Peyer's patch (tissue), 4 donors: ENCODE results near the gene KIDINS220. TPM values are rescaled to one million over a fixed set of nuclear protein-coding genes. Genes with fewer than 3 reads are reported as not detected.

Experiments
- DNase-seq, 3 donors: peaks; one replicate each; pipeline ENCODE4 v3.0.0-alpha.2; 2017 to 2019
- H3K27ac ChIP-seq, 4 donors: fragments of 200-600 bp; sonication (generic); one replicate each; pipeline ENCODE4 v1.5.1; 2016 to 2019
- H3K27me3 ChIP-seq, 2 donors: fragments of 200-600 bp; sonication (generic); one replicate each; pipeline ENCODE4 v1.5.1; 2019
- H3K36me3 ChIP-seq, 3 donors: fragments of 200-600 bp; sonication (generic); one replicate each; pipeline ENCODE4 v1.5.1; 2016 to 2019
- H3K4me1 ChIP-seq, 4 donors: fragments of 200-600 bp; sonication (generic); one replicate each; pipeline ENCODE4 v1.5.1; 2016 to 2019
- H3K4me3 ChIP-seq, 4 donors: fragments of 200-600 bp; sonication (generic); 1 replicate in 3 of 4; 2 replicates in 1 of 4; pipeline ENCODE4 v1.5.1; 2016 to 2019; ENCODE audit warnings: mild to moderate bottlenecking in 1 of 4
- H3K9me3 ChIP-seq, 4 donors: fragments of 200-600 bp; sonication (generic); one replicate each; pipeline ENCODE4 v1.5.1; 2016 to 2019; ENCODE audit warnings: mild to moderate bottlenecking in 1 of 4
- CTCF ChIP-seq, 6 experiments: fragments of 450-650 bp in 4 of 6; fragments of 200-600 bp in 2 of 6; sonication (generic) in 1 of 6; IDR thresholded peaks; one replicate each; pipeline ENCODE4 v1.5.1; 2017 to 2019; ENCODE audit warnings: antibody characterized with exemption in 6 of 6, mild to moderate bottlenecking in 3 of 6, moderate library complexity in 1 of 6
- POLR2A ChIP-seq, 2 donors: fragments of 450-650 bp; IDR thresholded peaks; one replicate each; pipeline ENCODE4 v1.5.1; 2017; ENCODE audit warnings: antibody characterized with exemption in 2 of 2, mild to moderate bottlenecking in 2 of 2, moderate library complexity in 2 of 2
- total RNA-seq, 4 donors: library from RNA; depleted of rRNA; stranded (reverse); fragments of >200 nt; gene quantifications; one replicate each; pipeline ENCODE4 v1.1.0, GENCODE V29; 2016

The KIDINS220 gene
- total RNA-seq, 4 donors from 2014 or later, result 57.8 to 88.3 (median 70.4) TPM

GRCh38 chr2:8796878-8797550, 40.4 kb downstream of the KIDINS220 start:
- H3K27me3 ChIP-seq, result no peaks in the 10 kb centered on the region
- H3K9me3 ChIP-seq, result no peaks in the 10 kb centered on the region
- no peak overlapping the region for H3K27ac ChIP-seq
- peaks cover 0 to 83% (median 0%) of the 10 kb centered on the region in 3 donors for H3K36me3 ChIP-seq
- H3K4me3 ChIP-seq, result no peak overlapping the region
- no peak for DNase-seq
- H3K4me1 ChIP-seq, result no peaks in the 10 kb centered on the region
- TF ChIP-seq POLR2A (IDR thresholded peaks at IDR 0.05) (no peak), CTCF (IDR thresholded peaks at IDR 0.05) (no peak)

- Histone ChIP-seq H3K27ac (no peak overlapping the region), H3K4me3 (no peak overlapping the region), H3K36me3 (peaks cover 0 to 81% (median 0%) of the 10 kb centered on the region in 3 donors), H3K27me3 (no peaks in the 10 kb centered on the region), H3K4me1 (no peaks in the 10 kb centered on the region), H3K9me3 (no peaks in the 10 kb centered on the region)
- DNase-seq, result no peak
- TF ChIP-seq POLR2A (IDR thresholded peaks at IDR 0.05) (no peak), CTCF (IDR thresholded peaks at IDR 0.05) (no peak)
Observed at GRCh38 chr2:8796315-8796848, 41.0 kb downstream of the KIDINS220 start.

- Histone ChIP-seq H3K4me1 (no peaks in the 10 kb centered on the region), H3K36me3 (peaks cover 0 to 80% (median 0%) of the 10 kb centered on the region in 3 donors), H3K9me3 (no peaks in the 10 kb centered on the region), H3K4me3 (no peak overlapping the region), H3K27ac (no peak overlapping the region), H3K27me3 (no peaks in the 10 kb centered on the region)
- no peak for DNase-seq
- no peak for TF ChIP-seq POLR2A (IDR thresholded peaks at IDR 0.05)
- TF ChIP-seq CTCF (IDR thresholded peaks at IDR 0.05), result no peak
Observed at GRCh38 chr2:8794923-8795825, 42.2 kb downstream of the KIDINS220 start.

- TF ChIP-seq POLR2A (IDR thresholded peaks at IDR 0.05) (no peak), CTCF (IDR thresholded peaks at IDR 0.05) (no peak)
- H3K27me3 ChIP-seq, result no peaks in the 10 kb centered on the region
- H3K9me3 ChIP-seq, result no peaks in the 10 kb centered on the region
- peaks cover 0 to 83% (median 0%) of the 10 kb centered on the region in 3 donors for H3K36me3 ChIP-seq
- no peaks in the 10 kb centered on the region for H3K4me1 ChIP-seq
- no peak for DNase-seq
- H3K27ac ChIP-seq, result no peak overlapping the region
- no peak overlapping the region for H3K4me3 ChIP-seq
Observed at GRCh38 chr2:8790739-8791162, 46.7 kb downstream of the KIDINS220 start.

- H3K9me3 ChIP-seq, result no peaks in the 10 kb centered on the region
- H3K36me3 ChIP-seq, result peaks cover 0 to 62% (median 0%) of the 10 kb centered on the region in 3 donors
- TF ChIP-seq POLR2A (IDR thresholded peaks at IDR 0.05), result no peak
- no peak for TF ChIP-seq CTCF (IDR thresholded peaks at IDR 0.05)
- H3K4me3 ChIP-seq, result no peak overlapping the region
- DNase-seq, result no peak
- no peak overlapping the region for H3K27ac ChIP-seq
- H3K4me1 ChIP-seq, result no peaks in the 10 kb centered on the region
- H3K27me3 ChIP-seq, result no peaks in the 10 kb centered on the region
Observed at GRCh38 chr2:8786463-8786862, 51.0 kb downstream of the KIDINS220 start.
